Measurements from ENCODE around the gene HLF. TPM values are rescaled to one million over a fixed set of nuclear protein-coding genes. Genes with fewer than 3 reads are reported as not detected.

The HLF gene
- total RNA-seq, 3 donors from 2014 or later: 1.3 to 34.9 (median 3.5) TPM

DNA sequence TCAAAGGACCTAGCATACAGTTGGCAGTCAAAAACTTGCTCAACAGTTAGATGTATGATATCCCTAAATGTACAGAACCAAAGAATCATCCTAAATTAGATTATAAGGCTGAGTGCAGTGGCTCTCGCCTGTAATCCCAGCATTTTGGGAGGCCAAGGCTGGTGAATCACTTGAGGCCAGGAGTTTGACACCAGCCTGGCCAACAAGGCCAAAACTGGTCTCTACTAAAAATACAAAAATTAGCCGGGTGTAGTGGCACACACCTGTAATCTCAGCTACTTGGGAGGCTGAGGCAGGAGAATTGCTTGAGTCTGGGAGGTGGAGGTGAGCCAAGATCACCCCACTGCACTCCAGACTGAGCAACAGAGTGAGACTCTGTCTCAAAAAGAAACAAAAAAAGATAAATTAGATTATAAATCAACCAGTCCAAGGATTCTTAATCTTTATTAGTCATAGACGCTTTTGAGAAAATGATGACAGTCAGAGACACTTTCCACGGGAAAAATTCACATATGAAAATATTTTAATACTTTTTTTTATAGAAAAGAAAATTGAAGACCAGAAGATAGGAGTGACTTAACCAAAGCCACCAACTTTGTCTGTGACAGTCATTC, 79.2 kb downstream of the HLF start:
- intact Hi-C loops (cut with DNase I, micrococcal nuclease): loop anchor here in 1 of 2 donors (10.0 kb wide), 1 partner anchor 349 kb away; no protein-coding TSS in a partner anchor
- no peak for DNase-seq
- TF ChIP-seq, protein P1, sequence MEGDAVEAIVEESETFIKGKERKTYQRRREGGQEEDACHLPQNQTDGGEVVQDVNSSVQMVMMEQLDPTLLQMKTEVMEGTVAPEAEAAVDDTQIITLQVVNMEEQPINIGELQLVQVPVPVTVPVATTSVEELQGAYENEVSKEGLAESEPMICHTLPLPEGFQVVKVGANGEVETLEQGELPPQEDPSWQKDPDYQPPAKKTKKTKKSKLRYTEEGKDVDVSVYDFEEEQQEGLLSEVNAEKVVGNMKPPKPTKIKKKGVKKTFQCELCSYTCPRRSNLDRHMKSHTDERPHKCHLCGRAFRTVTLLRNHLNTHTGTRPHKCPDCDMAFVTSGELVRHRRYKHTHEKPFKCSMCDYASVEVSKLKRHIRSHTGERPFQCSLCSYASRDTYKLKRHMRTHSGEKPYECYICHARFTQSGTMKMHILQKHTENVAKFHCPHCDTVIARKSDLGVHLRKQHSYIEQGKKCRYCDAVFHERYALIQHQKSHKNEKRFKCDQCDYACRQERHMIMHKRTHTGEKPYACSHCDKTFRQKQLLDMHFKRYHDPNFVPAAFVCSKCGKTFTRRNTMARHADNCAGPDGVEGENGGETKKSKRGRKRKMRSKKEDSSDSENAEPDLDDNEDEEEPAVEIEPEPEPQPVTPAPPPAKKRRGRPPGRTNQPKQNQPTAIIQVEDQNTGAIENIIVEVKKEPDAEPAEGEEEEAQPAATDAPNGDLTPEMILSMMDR (IDR thresholded peaks at IDR 0.05): no peak

DNA sequence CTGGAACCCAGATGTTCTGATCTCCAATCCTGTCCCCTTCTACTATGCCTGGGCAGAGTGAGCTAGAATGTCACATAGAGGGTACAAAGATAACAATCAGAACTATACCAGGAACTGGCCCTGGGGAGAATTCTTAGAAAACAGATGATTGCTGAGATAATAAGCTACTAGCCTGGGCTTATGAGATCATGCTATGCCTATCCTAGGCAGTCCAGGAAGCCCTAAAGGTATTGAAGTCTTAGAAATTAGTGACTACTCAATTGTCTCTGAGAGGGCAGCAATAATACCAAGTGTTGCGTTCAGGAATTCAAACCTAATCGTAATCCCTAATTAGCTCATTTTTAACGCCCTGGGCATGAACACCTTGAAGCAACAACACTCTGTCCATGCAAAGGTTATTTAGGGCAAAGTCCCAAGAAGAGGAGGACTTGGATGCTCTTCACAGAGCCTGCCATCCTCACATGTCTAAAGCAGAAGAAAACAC, 79.8 kb downstream of the HLF start:
- intact Hi-C loops (cut with DNase I, micrococcal nuclease): loop anchor here in 1 of 2 donors (10.0 kb wide), 1 partner anchor 350 kb away; no protein-coding TSS in a partner anchor
- TF ChIP-seq, protein P1 (IDR thresholded peaks at IDR 0.05): no peak
- DNase-seq (no peak), ATAC-seq (no peak)
- H3K36me3 ChIP-seq (ENCODE audit: low read depth): no peaks in the 10 kb centered on the region
- H3K9me3 ChIP-seq: no peaks in the 10 kb centered on the region
- H3K4me3 ChIP-seq: no peak overlapping the region
- no peaks in the 10 kb centered on the region for H3K4me1 ChIP-seq (ENCODE audit: low read depth)

More for the DNA sequence above, 79.2 kb downstream of the HLF start:
- no peak overlapping the region for H3K4me3 ChIP-seq
- no peaks in the 10 kb centered on the region for H3K36me3 ChIP-seq (ENCODE audit: low read depth)
- H3K4me1 ChIP-seq (ENCODE audit: low read depth): no peaks in the 10 kb centered on the region
- ATAC-seq: no peak
- H3K9me3 ChIP-seq: no peaks in the 10 kb centered on the region

DNA sequence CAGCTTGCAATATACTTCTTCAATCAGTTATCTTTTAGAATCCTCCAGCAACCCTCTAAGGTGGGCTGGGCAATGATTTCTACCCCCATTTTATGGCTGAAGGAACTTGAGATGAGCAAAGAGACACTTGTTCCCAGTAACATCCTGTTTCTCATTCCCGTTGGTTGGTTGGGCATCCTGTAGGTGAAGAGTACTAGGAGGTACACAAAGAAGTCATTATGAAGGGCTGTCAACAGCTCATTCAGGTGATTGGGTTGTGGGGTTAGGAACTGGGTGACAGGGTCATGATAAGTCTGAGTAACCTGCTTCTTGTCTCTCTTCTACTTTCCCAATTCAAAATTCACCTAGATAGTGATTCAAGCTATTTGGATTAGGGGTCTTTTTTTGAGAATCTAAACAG, 80.4 kb downstream of the HLF start:
- ATAC-seq: no peak
- DNase-seq: no peak
- intact Hi-C loops (cut with DNase I, micrococcal nuclease): loop anchor here in 1 of 2 donors (10.0 kb wide), 1 partner anchor 350 kb away; no protein-coding TSS in a partner anchor
- Histone ChIP-seq H3K36me3 (ENCODE audit: low read depth) (no peaks in the 10 kb centered on the region), H3K4me3 (no peak overlapping the region), H3K9me3 (no peaks in the 10 kb centered on the region), H3K4me1 (ENCODE audit: low read depth) (no peaks in the 10 kb centered on the region)
- TF ChIP-seq, protein P1 (IDR thresholded peaks at IDR 0.05): no peak

DNA sequence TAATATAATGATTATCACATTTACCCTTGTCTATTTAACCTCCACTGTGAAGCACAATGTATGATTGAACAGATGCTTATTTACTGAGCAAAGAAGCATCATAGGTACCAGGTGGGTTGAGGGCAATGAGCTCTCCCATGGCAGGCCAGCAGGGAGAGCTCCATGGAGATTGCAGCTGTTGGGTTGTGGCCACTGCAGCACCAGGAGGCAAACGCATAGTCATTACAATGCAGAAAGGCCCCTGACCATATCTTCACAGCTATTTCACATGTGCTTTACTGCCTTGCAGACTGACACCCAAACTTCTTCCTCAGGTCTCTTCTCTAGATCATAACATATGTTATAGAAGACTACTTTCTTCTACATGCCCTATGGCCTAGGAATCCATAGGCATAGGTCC, 81.9 kb downstream of the HLF start:
- TF ChIP-seq, protein P1 (IDR thresholded peaks at IDR 0.05): no peak
- no peaks in the 10 kb centered on the region for H3K36me3 ChIP-seq (ENCODE audit: low read depth)
- H3K9me3 ChIP-seq: no peaks in the 10 kb centered on the region
- ATAC-seq (no peak), DNase-seq (no peak)
- no peaks in the 10 kb centered on the region for H3K4me1 ChIP-seq (ENCODE audit: low read depth)
- intact Hi-C loops (cut with DNase I, micrococcal nuclease): loop anchor here in 1 of 2 donors (10.0 kb wide), 1 partner anchor 352 kb away; no protein-coding TSS in a partner anchor
- no peak overlapping the region for H3K4me3 ChIP-seq

DNA sequence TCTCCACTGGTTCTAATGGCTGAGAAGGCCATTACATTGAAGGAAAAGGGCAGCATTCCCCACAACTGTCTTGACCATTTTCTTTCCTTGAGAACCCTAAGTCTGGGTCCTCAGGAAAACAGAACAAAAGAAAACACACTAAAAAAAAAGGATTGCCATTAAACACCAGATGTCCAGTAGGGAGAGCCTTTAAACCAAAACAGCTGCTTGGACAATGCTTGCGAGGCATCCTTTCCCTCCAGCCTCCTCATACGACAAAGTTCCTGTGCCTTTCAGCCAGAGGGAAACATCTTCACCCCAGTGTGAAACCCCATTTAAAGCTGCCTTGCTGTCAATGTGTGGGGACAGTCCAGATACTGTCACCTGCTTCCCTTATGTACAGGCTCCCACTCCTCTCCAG, 82.6 kb downstream of the HLF start:
- intact Hi-C loops (cut with DNase I, micrococcal nuclease): loop anchor here in 1 of 2 donors (10.0 kb wide), 1 partner anchor 353 kb away; no protein-coding TSS in a partner anchor
- no peak for DNase-seq
- no peaks in the 10 kb centered on the region for H3K36me3 ChIP-seq (ENCODE audit: low read depth)

More for the DNA sequence above, 82.6 kb downstream of the HLF start:
- Histone ChIP-seq H3K4me1 (ENCODE audit: low read depth) (no peaks in the 10 kb centered on the region), H3K9me3 (no peaks in the 10 kb centered on the region), H3K4me3 (no peak overlapping the region)
- TF ChIP-seq, protein P1 (IDR thresholded peaks at IDR 0.05): no peak
- ATAC-seq: no peak

All from mucosa of descending colon (tissue), 3 donors.